H1 (cell line): ENCODE measurements around the gene WSCD1. TPM values are rescaled to one million over a fixed set of nuclear protein-coding genes. Genes with fewer than 3 reads are reported as not detected.

Source experiments
- CTCF ChIA-PET: fragments of 300-600 bp; sonication (Branson Sonifier 250); formaldehyde crosslinking; loops from one replicate; lab custom pipeline; 2021; ENCODE audit not compliant: partially characterized antibody; lab: Charles Lee
- POLR2A ChIA-PET: fragments of 300-600 bp; sonication (Branson Sonifier 250); formaldehyde crosslinking; loops from one replicate; lab custom pipeline; 2021; ENCODE audit warnings: inconsistent platforms; ENCODE audit not compliant: partially characterized antibody; lab: Charles Lee
- DNase-seq, 2 experiments: peaks; one replicate each; pipeline versions ENCODE4 v3.0.0 to v3.0.0-alpha.2; 2010 to 2022; ENCODE audit warnings: low spot score in 2 of 2, low read depth in 1 of 2, mixed read lengths in 1 of 2
- FAIRE-seq: peaks from 2 replicates; lab custom pipeline; 2011; peaks lifted over from hg19 to GRCh38; lab: Jason Lieb, UNC
- H2AFZ ChIP-seq: 2 replicates; pipeline ENCODE4 v1.8.1; 2012; ENCODE audit warnings: low read length, inconsistent platforms
- H2AK5ac ChIP-seq: 2 replicates; pipeline ENCODE4 v1.6.1; 2013; ENCODE audit warnings: low read depth, low read length
- H2BK120ac ChIP-seq: replicated peaks from 2 replicates; pipeline ENCODE3; 2013; ENCODE audit warnings: low read depth, low read length, inconsistent platforms
- H2BK12ac ChIP-seq: 2 replicates; pipeline ENCODE4 v1.6.1; 2013; ENCODE audit warnings: low read depth, low read length
- H2BK15ac ChIP-seq: 2 replicates; pipeline ENCODE4 v1.6.1; 2013; ENCODE audit warnings: low read length
- H2BK20ac ChIP-seq: 2 replicates; pipeline ENCODE4 v1.6.1; 2013; ENCODE audit warnings: low read length
- H2BK5ac ChIP-seq: 2 replicates; pipeline ENCODE4 v1.6.1; 2013; ENCODE audit warnings: low read depth, low read length
- H3K14ac ChIP-seq: 2 replicates; pipeline ENCODE4 v1.6.1; 2013; ENCODE audit warnings: inconsistent platforms; ENCODE audit not compliant: insufficient read length
- H3K18ac ChIP-seq: 2 replicates; pipeline ENCODE4 v1.6.1; 2013; ENCODE audit warnings: low read length; ENCODE audit errors: extremely low read depth
- H3K23ac ChIP-seq: 2 replicates; pipeline ENCODE4 v1.6.1; 2013; ENCODE audit warnings: inconsistent platforms; ENCODE audit not compliant: insufficient read length
- H3K23me2 ChIP-seq: 2 replicates; pipeline ENCODE4 v1.6.1; 2013; ENCODE audit warnings: low read depth, low read length
- H3K27ac ChIP-seq: 2 replicates; pipeline ENCODE4 v1.6.1; 2011; ENCODE audit warnings: low read depth, low read length, inconsistent platforms
- H3K27me3 ChIP-seq, 4 experiments: replicated peaks in 1 of 4; 1 replicate in 1 of 4; 2 replicates in 3 of 4; pipeline versions ENCODE4 v1.6.1 to v1.8.1; 2011 to 2013; ENCODE audit warnings: low read length in 3 of 4, mild to moderate bottlenecking in 3 of 4, inconsistent platforms in 2 of 4, mixed read lengths in 2 of 4, moderate library complexity in 1 of 4; ENCODE audit not compliant: control insufficient read depth in 3 of 4, insufficient read depth in 3 of 4; ENCODE audit errors: extremely low read depth in 1 of 4
- H3K36me3 ChIP-seq, 4 experiments: 2 replicates each; pipeline versions ENCODE4 v1.6.1 to v1.8.1; 2011 to 2013; ENCODE audit warnings: mild to moderate bottlenecking in 4 of 4, low read length in 3 of 4, moderate library complexity in 2 of 4, control low read depth in 1 of 4, inconsistent platforms in 1 of 4; ENCODE audit not compliant: insufficient read depth in 4 of 4, control insufficient read depth in 2 of 4
- H3K4ac ChIP-seq: replicated peaks from 2 replicates; pipeline ENCODE3; 2013; ENCODE audit warnings: low read length, low read depth, mixed read lengths, inconsistent platforms; ENCODE audit not compliant: insufficient read length
- H3K4me1 ChIP-seq, 4 experiments: replicated peaks in 1 of 4; 1 replicate in 1 of 4; 2 replicates in 3 of 4; pipeline versions ENCODE4 v1.6.1 to v1.8.1; 2011 to 2013; ENCODE audit warnings: low read length in 3 of 4, inconsistent platforms in 2 of 4, mixed read lengths in 1 of 4; ENCODE audit not compliant: insufficient read depth in 4 of 4, control insufficient read depth in 3 of 4
- H3K4me2 ChIP-seq, 2 experiments: 2 replicates each; pipeline versions ENCODE4 v1.6.1 to v1.8.1; 2011 to 2013; ENCODE audit warnings: low read depth in 2 of 2, low read length in 2 of 2, control low read depth in 1 of 2, inconsistent platforms in 1 of 2, mild to moderate bottlenecking in 1 of 2; ENCODE audit not compliant: insufficient read depth in 1 of 2
- H3K4me3 ChIP-seq, 4 experiments: fragments of 200-600, 300-600 bp in 1 of 4; sonication (generic), shearing (Covaris generic), sonication (Bioruptor Twin) in 1 of 4; 2 replicates each; pipeline versions ENCODE4 v1.5.1 to v1.8.1; 2011 to 2016; ENCODE audit warnings: low read length in 4 of 4, low read depth in 3 of 4, control low read depth in 2 of 4, inconsistent platforms in 2 of 4, mild to moderate bottlenecking in 2 of 4, mixed read lengths in 1 of 4, moderate library complexity in 1 of 4; ENCODE audit not compliant: insufficient read depth in 2 of 4; ENCODE audit errors: extremely low read depth in 1 of 4
- H3K56ac ChIP-seq: replicated peaks from 2 replicates; pipeline ENCODE3; 2013; ENCODE audit warnings: low read depth, mild to moderate bottlenecking, mixed read lengths, low read length, inconsistent platforms; ENCODE audit not compliant: insufficient read length
- H3K79me1 ChIP-seq: 2 replicates; pipeline ENCODE4 v1.6.1; 2013; ENCODE audit warnings: low read depth, low read length, control low read depth
- H3K79me2 ChIP-seq, 2 experiments: 2 replicates each; pipeline versions ENCODE4 v1.6.1 to v1.8.1; 2012 to 2013; ENCODE audit warnings: low read length in 2 of 2, mild to moderate bottlenecking in 2 of 2, inconsistent platforms in 1 of 2; ENCODE audit not compliant: insufficient read depth in 2 of 2, control insufficient read depth in 1 of 2
- H3K9ac ChIP-seq, 4 experiments: replicated peaks in 1 of 4; 1 replicate in 1 of 4; 2 replicates in 3 of 4; pipeline versions ENCODE4 v1.6.1 to v1.8.1; 2011 to 2013; ENCODE audit warnings: low read depth in 3 of 4, low read length in 3 of 4, control low read depth in 2 of 4, mild to moderate bottlenecking in 2 of 4, moderate library complexity in 2 of 4, inconsistent platforms in 1 of 4; ENCODE audit errors: extremely low read depth in 1 of 4
- H3K9me3 ChIP-seq, 2 experiments: 2 replicates each; pipeline versions ENCODE4 v1.6.1 to v1.8.1; 2012 to 2013; ENCODE audit warnings: mild to moderate bottlenecking in 2 of 2, moderate library complexity in 2 of 2, control low read depth in 1 of 2, inconsistent platforms in 1 of 2, low read depth in 1 of 2, low read length in 1 of 2, mixed read lengths in 1 of 2; ENCODE audit not compliant: insufficient read depth in 2 of 2
- H4K20me1 ChIP-seq, 2 experiments: replicated peaks in 1 of 2; 2 replicates each; pipeline versions ENCODE3 to v1.8.1; 2011 to 2013; ENCODE audit warnings: inconsistent platforms in 2 of 2, low read length in 2 of 2, mild to moderate bottlenecking in 1 of 2; ENCODE audit not compliant: insufficient read depth in 2 of 2, control insufficient read depth in 1 of 2
- H4K5ac ChIP-seq: 2 replicates; pipeline ENCODE4 v1.6.1; 2013; ENCODE audit warnings: low read length, low read depth, mixed read lengths, inconsistent platforms; ENCODE audit not compliant: insufficient read length
- H4K8ac ChIP-seq: 2 replicates; pipeline ENCODE4 v1.8.0; 2013; ENCODE audit warnings: mild to moderate bottlenecking, moderate library complexity, low read length, inconsistent platforms; ENCODE audit not compliant: insufficient read depth; ENCODE audit errors: extremely low read depth
- H4K91ac ChIP-seq: replicated peaks from 2 replicates; pipeline ENCODE3; 2013; ENCODE audit warnings: low read length, mixed read lengths, inconsistent platforms; ENCODE audit not compliant: insufficient read length
- ASH2L ChIP-seq: fragments of 200-600, 300-600 bp; sonication (generic); IDR thresholded peaks from one replicate; pipeline ENCODE4 v1.7.1; 2017; ENCODE audit warnings: low read length
- CBX8 ChIP-seq: fragments of 300-800, 300-1000 bp; sonication (generic); IDR thresholded peaks from 2 replicates; pipeline ENCODE4 v1.7.1; 2016; ENCODE audit warnings: low read depth, low read length, borderline replicate concordance
- CREB1 ChIP-seq: IDR thresholded peaks from 2 replicates; pipeline ENCODE4 v1.6.1; 2012; ENCODE audit warnings: inconsistent platforms
- EGR1 ChIP-seq: IDR thresholded peaks from 2 replicates; pipeline ENCODE4 v1.6.1; 2011; ENCODE audit warnings: low read depth, low read length, borderline replicate concordance
- EZH2 ChIP-seq: fragments of 200-600 bp; sonication (generic); IDR thresholded peaks from 2 replicates; pipeline ENCODE4 v1.7.1; 2012; ENCODE audit warnings: low read depth, mild to moderate bottlenecking, moderate library complexity, low read length, inconsistent platforms; ENCODE audit not compliant: severe bottlenecking
- MAFK ChIP-seq: IDR thresholded peaks from 2 replicates; pipeline ENCODE4 v1.6.1; 2012; ENCODE audit warnings: low read depth, mild to moderate bottlenecking, improper control_type of control experiment, low read length
- POLR2AphosphoS5 ChIP-seq: IDR thresholded peaks from 2 replicates; pipeline ENCODE4 v1.6.1; 2011; ENCODE audit warnings: low read depth, low read length
- POU5F1 ChIP-seq: IDR thresholded peaks from 2 replicates; pipeline ENCODE4 v1.6.1; 2011; ENCODE audit warnings: low read depth, mild to moderate bottlenecking, low read length, moderate library complexity
- SRF ChIP-seq: IDR thresholded peaks from 2 replicates; pipeline ENCODE4 v1.6.1; 2011; ENCODE audit warnings: mild to moderate bottlenecking, low read depth, low read length, moderate library complexity
- TCF12 ChIP-seq: IDR thresholded peaks from 2 replicates; pipeline ENCODE4 v1.6.1; 2011; ENCODE audit warnings: low read depth, mild to moderate bottlenecking, low read length
- WGBS, 2 experiments: shearing (Covaris generic) in 1 of 2; methylation state at CpG; one replicate each; pipeline versions ENCODE4 v1.1.6 to v1.1.7; 2013 to 2015; ENCODE audit warnings: low lambda C conversion rate in 2 of 2, mixed read lengths in 2 of 2, inconsistent platforms in 1 of 2, low coverage in 1 of 2, missing lambda C conversion rate in 1 of 2; ENCODE audit not compliant: insufficient replicate concordance in 2 of 2, insufficient coverage in 1 of 2, insufficient read length in 1 of 2; ENCODE audit errors: extremely low coverage in 1 of 2, missing lambda C conversion rate in 1 of 2; 5-methylcytosine and 5-hydroxymethylcytosine counted together
- polyA plus RNA-seq, 7 experiments: library from polyadenylated mRNA; depleted of rRNA in 3 of 7; stranded (reverse) in 5 of 7; unstranded in 2 of 7; fragments of >200 nt in 5 of 7; fragments of 200-250 nt in 2 of 7; gene quantifications; 1 replicate in 5 of 7; 2 replicates in 1 of 7; 4 replicates in 1 of 7; pipeline versions ENCODE4 v1.2.1 to v1.2.3, GENCODE V29; 2011 to 2013; ENCODE audit warnings: missing spikeins in 2 of 7, mixed read lengths in 2 of 7
- total RNA-seq: library from RNA; stranded (reverse); fragmentation: NEBNext Ultra II Directional; extraction: Animal tissue kit (Norgen Biotek cat#: 25700); gene quantifications from 2 replicates; pipeline ENCODE4 v1.2.1, GENCODE V29; 2021
- TF ChIP-seq, protein P1 (sequence below): IDR thresholded peaks from 2 replicates; pipeline ENCODE4 v1.6.1; 2011; ENCODE audit warnings: low read length, improper control_type of control experiment
- TF ChIP-seq, protein P2 (sequence below): IDR thresholded peaks from 2 replicates; pipeline ENCODE4 v1.6.1; 2011; ENCODE audit warnings: low read depth, mild to moderate bottlenecking, low read length; ENCODE audit not compliant: insufficient read depth

Gene WSCD1
- total and polyA plus RNA-seq, 2 of the 8 experiments (the other 6 are each of a cell fraction or from before 2014, with no cell fraction given), result 21.9 to 39.0 TPM

DNA sequence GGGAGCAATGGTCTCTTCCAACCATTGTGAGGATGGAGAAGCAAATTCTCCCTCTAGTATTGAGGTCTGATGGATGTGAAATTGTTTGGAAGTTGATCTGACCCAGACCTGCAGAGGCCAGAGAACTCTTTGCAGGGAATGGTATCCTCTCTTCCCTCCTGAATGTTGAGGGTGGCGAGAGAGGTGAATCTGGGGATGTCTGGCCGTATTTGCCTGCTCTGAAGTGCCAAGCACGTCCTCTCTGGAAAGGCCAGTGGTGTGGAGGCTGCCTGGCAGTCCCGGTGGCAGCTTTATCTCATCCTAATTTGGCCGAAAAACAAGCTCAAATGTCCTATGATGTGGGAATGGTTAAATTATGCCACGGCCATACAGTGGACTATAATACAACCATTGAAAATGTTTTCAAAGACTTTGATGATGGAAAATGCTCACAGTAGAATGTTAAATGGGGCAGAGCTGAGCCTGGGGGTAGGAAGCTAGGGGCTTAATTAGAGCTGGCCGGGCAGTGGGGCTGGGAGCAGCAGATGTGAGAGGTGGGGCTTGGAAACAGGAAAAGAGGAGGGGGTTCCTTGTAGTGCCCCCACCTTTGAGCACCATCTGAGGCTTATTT is 30.8 kb downstream of the WSCD1 start:
- no peaks in the 10 kb centered on the region for H3K79me1 ChIP-seq
- H2BK20ac ChIP-seq, result no peak overlapping the region
- no peak overlapping the region for H3K14ac ChIP-seq
- no peak overlapping the region for H2AFZ ChIP-seq
- H3K23ac ChIP-seq, result no peak overlapping the region
- no peak overlapping the region for H2BK15ac ChIP-seq
- H2BK12ac ChIP-seq, result peak overlapping the region; percentile 52; the same call in 1 of the 2 replicates
- H3K4ac ChIP-seq, result peak overlapping the region; percentile 96
- H4K20me1 ChIP-seq, result no peaks in the 10 kb centered on the region
- H4K5ac ChIP-seq, result no peak overlapping the region
- 0 out of 2 replicates have a peak overlapping the region, but pooled peaks have one; percentile 42 for H2AK5ac ChIP-seq
- peak overlapping the region; percentile 52 to 56; a peak in 2 of 4 replicates for H3K4me2 ChIP-seq
- 83% methylated on average over 7 of the region's 7 CpGs; no CpG with 5 or more reads in 1 of the 2 experiments for WGBS, 2 experiments
- H3K23me2 ChIP-seq, result no peaks in the 10 kb centered on the region
- no peak overlapping the region for H2BK5ac ChIP-seq
- H4K8ac ChIP-seq, result no peak overlapping the region
- H3K56ac ChIP-seq, result no peak overlapping the region
- peaks cover 0 to 3% (median 0%) of the 10 kb centered on the region in 4 experiments; a peak in 2 of 8 replicates for H3K36me3 ChIP-seq
- no peaks in the 10 kb centered on the region for H3K27me3 ChIP-seq
- peaks cover 2 to 22% (median 19%) of the 10 kb centered on the region in 4 experiments for H3K4me1 ChIP-seq
- H2BK120ac ChIP-seq, result peak overlapping the region; percentile 28
- ChIA-PET CTCF (no interaction called here), POLR2A (interaction anchor here (1.2 kb wide), 1 partner anchor 11 kb away, joined by 3 read pairs; no protein-coding TSS in a partner anchor)
- H3K27ac ChIP-seq, result no peak overlapping the region
- no peak overlapping the region for H3K9ac ChIP-seq
- no peaks in the 10 kb centered on the region for H3K79me2 ChIP-seq
- DNase-seq (no peak), FAIRE-seq (no peak)
- no peak overlapping the region for H3K4me3 ChIP-seq
- H4K91ac ChIP-seq, result peak overlapping the region; percentile 47
- no peaks in the 10 kb centered on the region for H3K9me3 ChIP-seq
- no peak overlapping the region for H3K18ac ChIP-seq
- TF ChIP-seq, protein P1, sequence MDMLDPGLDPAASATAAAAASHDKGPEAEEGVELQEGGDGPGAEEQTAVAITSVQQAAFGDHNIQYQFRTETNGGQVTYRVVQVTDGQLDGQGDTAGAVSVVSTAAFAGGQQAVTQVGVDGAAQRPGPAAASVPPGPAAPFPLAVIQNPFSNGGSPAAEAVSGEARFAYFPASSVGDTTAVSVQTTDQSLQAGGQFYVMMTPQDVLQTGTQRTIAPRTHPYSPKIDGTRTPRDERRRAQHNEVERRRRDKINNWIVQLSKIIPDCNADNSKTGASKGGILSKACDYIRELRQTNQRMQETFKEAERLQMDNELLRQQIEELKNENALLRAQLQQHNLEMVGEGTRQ, result no peak
- TF ChIP-seq CREB1 (no peak), MAFK (no peak), EZH2 (no peak), ASH2L (no peak), CBX8 (no peak), POU5F1 (no peak), POLR2AphosphoS5 (no peak), EGR1 (no peak), TCF12 (no peak), SRF (no peak)
- TF ChIP-seq, protein P2, sequence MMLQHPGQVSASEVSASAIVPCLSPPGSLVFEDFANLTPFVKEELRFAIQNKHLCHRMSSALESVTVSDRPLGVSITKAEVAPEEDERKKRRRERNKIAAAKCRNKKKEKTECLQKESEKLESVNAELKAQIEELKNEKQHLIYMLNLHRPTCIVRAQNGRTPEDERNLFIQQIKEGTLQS, result no peak
